Calu3 (cell line): ENCODE results near the gene ANXA3. TPM values are rescaled to one million over a fixed set of nuclear protein-coding genes. Genes with fewer than 3 reads are reported as not detected.
A peak's percentile ranks its signal among the peaks of the same experiment; 100 is the strongest.

Experiments used
- BruUV-seq: library from RNA; stranded (reverse); fragments of 400-500 nt; replicated peaks from 2 replicates; lab custom pipeline; 2021; lab: Mats Ljungman, UMichigan
- CTCF ChIA-PET: fragments of 300-600 bp; sonication (Branson Sonifier 250); formaldehyde crosslinking; loops from one replicate; lab custom pipeline; 2022; ENCODE audit warnings: antibody characterized with exemption; lab: Charles Lee
- DNase-seq: peaks from one replicate; pipeline ENCODE4 v3.0.0; 2022
- H3K27ac Mint-ChIP-seq: one replicate; pipeline ENCODE4 v1.8.0; 2022; ENCODE audit warnings: mixed read lengths; ENCODE audit not compliant: unreplicated experiment
- H3K27me3 Mint-ChIP-seq: one replicate; pipeline ENCODE4 v1.8.0; 2022; ENCODE audit warnings: mixed read lengths; ENCODE audit not compliant: unreplicated experiment
- H3K36me3 Mint-ChIP-seq: one replicate; pipeline ENCODE4 v1.8.0; 2022; ENCODE audit warnings: mild to moderate bottlenecking, moderate library complexity, mixed read lengths; ENCODE audit not compliant: insufficient read depth, unreplicated experiment
- H3K4me1 Mint-ChIP-seq: one replicate; pipeline ENCODE4 v1.8.0; 2022; ENCODE audit warnings: mild to moderate bottlenecking, low read depth, mixed read lengths; ENCODE audit not compliant: unreplicated experiment
- H3K4me3 Mint-ChIP-seq: one replicate; pipeline ENCODE4 v1.8.0; 2022; ENCODE audit warnings: mild to moderate bottlenecking, low read depth, moderate library complexity, mixed read lengths; ENCODE audit not compliant: unreplicated experiment
- H3K9me3 Mint-ChIP-seq: one replicate; pipeline ENCODE4 v1.8.0; 2022; ENCODE audit warnings: low read depth, mixed read lengths; ENCODE audit not compliant: unreplicated experiment
- intact Hi-C: fragments of 100-400 bp; cut with micrococcal nuclease; formaldehyde crosslinking; loops from one replicate; pipeline ENCODE4 v1.10.0; 2022; ENCODE audit not compliant: unreplicated experiment
- total RNA-seq: library from RNA; stranded (reverse); gene quantifications from 2 replicates; pipeline ENCODE4 v1.2.3, GENCODE V29; 2022
- TF ChIP-seq, protein P1 (sequence below): fragments of 200-600 bp; IDR thresholded peaks from one replicate; pipeline ENCODE4 v1.8.0; 2022; ENCODE audit warnings: antibody characterized with exemption; ENCODE audit not compliant: unreplicated experiment

ANXA3 gene
- total RNA-seq, 1 experiment from 2014 or later = 188 TPM

GRCh38 chr4:78618436-78618835, 66.9 kb downstream of the ANXA3 start:
- peaks cover 20% of the 10 kb centered on the region for H3K36me3 Mint-ChIP-seq
- H3K9me3 Mint-ChIP-seq = no peaks in the 10 kb centered on the region
- H3K27ac Mint-ChIP-seq = no peak overlapping the region
- H3K27me3 Mint-ChIP-seq = no peaks in the 10 kb centered on the region
- no TSS peak for BruUV-seq
- CTCF ChIA-PET = no interaction called here
- H3K4me3 Mint-ChIP-seq = no peak overlapping the region
- no peak for DNase-seq
- peaks cover 17% of the 10 kb centered on the region for H3K4me1 Mint-ChIP-seq
- TF ChIP-seq, protein P1, sequence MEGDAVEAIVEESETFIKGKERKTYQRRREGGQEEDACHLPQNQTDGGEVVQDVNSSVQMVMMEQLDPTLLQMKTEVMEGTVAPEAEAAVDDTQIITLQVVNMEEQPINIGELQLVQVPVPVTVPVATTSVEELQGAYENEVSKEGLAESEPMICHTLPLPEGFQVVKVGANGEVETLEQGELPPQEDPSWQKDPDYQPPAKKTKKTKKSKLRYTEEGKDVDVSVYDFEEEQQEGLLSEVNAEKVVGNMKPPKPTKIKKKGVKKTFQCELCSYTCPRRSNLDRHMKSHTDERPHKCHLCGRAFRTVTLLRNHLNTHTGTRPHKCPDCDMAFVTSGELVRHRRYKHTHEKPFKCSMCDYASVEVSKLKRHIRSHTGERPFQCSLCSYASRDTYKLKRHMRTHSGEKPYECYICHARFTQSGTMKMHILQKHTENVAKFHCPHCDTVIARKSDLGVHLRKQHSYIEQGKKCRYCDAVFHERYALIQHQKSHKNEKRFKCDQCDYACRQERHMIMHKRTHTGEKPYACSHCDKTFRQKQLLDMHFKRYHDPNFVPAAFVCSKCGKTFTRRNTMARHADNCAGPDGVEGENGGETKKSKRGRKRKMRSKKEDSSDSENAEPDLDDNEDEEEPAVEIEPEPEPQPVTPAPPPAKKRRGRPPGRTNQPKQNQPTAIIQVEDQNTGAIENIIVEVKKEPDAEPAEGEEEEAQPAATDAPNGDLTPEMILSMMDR = no peak
- intact Hi-C loops = no loop called here

DNA sequence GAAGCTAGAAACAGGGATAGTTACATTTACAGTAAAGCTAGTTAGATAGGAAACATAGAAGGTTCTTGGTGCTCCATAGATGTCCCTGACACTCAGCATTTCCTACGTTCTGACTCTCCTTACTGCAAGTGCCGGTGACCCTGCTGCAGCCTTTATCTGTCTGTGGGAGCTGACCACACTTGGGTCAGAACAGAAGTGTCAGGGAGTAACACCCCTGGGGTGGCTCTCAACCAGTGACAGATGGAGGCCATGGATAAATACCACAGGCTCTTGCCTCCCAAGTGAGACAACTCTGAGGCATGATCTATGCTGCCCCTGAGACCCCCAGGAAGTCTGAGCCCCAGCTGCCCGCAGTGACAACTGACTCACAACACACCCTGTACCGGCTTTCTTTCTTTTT, 69.8 kb downstream of the ANXA3 start:
- Mint-ChIP-seq H3K27ac (no peak overlapping the region), H3K4me1 (peaks cover 32% of the 10 kb centered on the region), H3K36me3 (peaks cover 14% of the 10 kb centered on the region), H3K27me3 (no peaks in the 10 kb centered on the region), H3K4me3 (no peak overlapping the region), H3K9me3 (no peaks in the 10 kb centered on the region)
- intact Hi-C loops = no loop called here
- BruUV-seq = no TSS peak
- TF ChIP-seq, protein P1 = no peak
- no peak for DNase-seq
- CTCF ChIA-PET = no interaction called here

- TF ChIP-seq, protein P1 = no peak
- Mint-ChIP-seq H3K36me3 (peaks cover 14% of the 10 kb centered on the region), H3K4me3 (no peak overlapping the region), H3K4me1 (peaks cover 42% of the 10 kb centered on the region), H3K9me3 (no peaks in the 10 kb centered on the region), H3K27me3 (no peaks in the 10 kb centered on the region), H3K27ac (peak overlapping the region; percentile 61)
- BruUV-seq = no TSS peak
- intact Hi-C loops = no loop called here
- DNase-seq = no peak
- CTCF ChIA-PET = no interaction called here
These were observed 70.8 kb downstream of the ANXA3 start for GRCh38 chr4:78622253-78622979.

DNA sequence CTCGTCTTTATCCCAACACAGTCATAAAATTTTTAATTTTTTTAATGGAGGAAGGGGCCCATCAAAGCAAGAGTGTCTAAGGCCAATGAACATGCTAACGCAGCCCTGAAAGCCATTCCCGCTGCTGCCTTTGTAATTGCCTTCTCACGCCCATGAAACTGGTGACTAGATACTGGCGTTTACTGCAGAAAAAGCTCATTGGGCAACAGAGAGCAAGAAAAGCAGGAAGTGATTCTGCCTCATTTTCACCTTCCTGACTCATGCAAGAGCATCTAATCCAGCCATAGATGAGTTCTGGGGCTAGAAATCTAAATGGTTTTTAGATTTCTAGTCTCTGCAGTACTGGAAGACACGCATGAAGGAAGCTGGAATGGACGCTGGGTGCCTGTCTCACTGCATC, 72.5 kb downstream of the ANXA3 start:
- H3K27ac Mint-ChIP-seq = no peak overlapping the region
- no peaks in the 10 kb centered on the region for H3K27me3 Mint-ChIP-seq
- H3K4me3 Mint-ChIP-seq = no peak overlapping the region
- peaks cover 54% of the 10 kb centered on the region for H3K4me1 Mint-ChIP-seq
- intact Hi-C loops = no loop called here
- DNase-seq = no peak
- BruUV-seq = no TSS peak
- TF ChIP-seq, protein P1 = no peak
- CTCF ChIA-PET = no interaction called here
- H3K36me3 Mint-ChIP-seq = peaks cover 18% of the 10 kb centered on the region
- H3K9me3 Mint-ChIP-seq = peaks cover 2% of the 10 kb centered on the region
